GM19328 (cell line): ENCODE data around the gene CCDC30.

Source experiments
- ATAC-seq: cut with Tn5 transposase; IDR thresholded peaks from one replicate; pipeline ENCODE4 v1.9.1; 2021; ENCODE audit warnings: mild to moderate bottlenecking, moderate library complexity; ENCODE audit not compliant: unreplicated experiment

CCDC30 gene

GRCh38 chr1:42462828-42463763 is at the start of gene CCDC30:
CCDC30 (plus strand) TSS chr1:42463286; CDS start chr1:42480552, 17,266 bp downstream.
- peak; percentile 99 for ATAC-seq

GRCh38 chr1:42414551-42415496 is 48.3 kb upstream of the CCDC30 start:
- no peak for ATAC-seq

- no peak for ATAC-seq
These were observed 45.9 kb upstream of the CCDC30 start for GRCh38 chr1:42417166-42417565.

GRCh38 chr1:42418516-42418915 is 44.6 kb upstream of the CCDC30 start:
- no peak for ATAC-seq

- no peak for ATAC-seq
These were observed 43.8 kb upstream of the CCDC30 start for GRCh38 chr1:42419126-42419821.

GRCh38 chr1:42420121-42420520 is 43.0 kb upstream of the CCDC30 start:
- no peak for ATAC-seq

- ATAC-seq = no peak
These were observed 42.0 kb upstream of the CCDC30 start for GRCh38 chr1:42420911-42421585.

GRCh38 chr1:42422737-42423136 is 40.3 kb upstream of the CCDC30 start:
- ATAC-seq = no peak

GRCh38 chr1:42423681-42424080 is 39.4 kb upstream of the CCDC30 start:
- no peak for ATAC-seq

GRCh38 chr1:42424201-42424600 is 38.9 kb upstream of the CCDC30 start:
- no peak for ATAC-seq

GRCh38 chr1:42427240-42427639 is 35.8 kb upstream of the CCDC30 start:
- ATAC-seq = no peak

GRCh38 chr1:42429603-42430002 is 33.5 kb upstream of the CCDC30 start:
- no peak for ATAC-seq

- no peak for ATAC-seq
These were observed 32.6 kb upstream of the CCDC30 start for GRCh38 chr1:42430286-42431135.

GRCh38 chr1:42431514-42431913 is 31.6 kb upstream of the CCDC30 start:
- ATAC-seq = no peak

- no peak for ATAC-seq
These were observed 30.4 kb upstream of the CCDC30 start for GRCh38 chr1:42432714-42433113.

GRCh38 chr1:42433369-42433768 is 29.7 kb upstream of the CCDC30 start:
- ATAC-seq = no peak

- no peak for ATAC-seq
These were observed 28.7 kb upstream of the CCDC30 start for GRCh38 chr1:42434340-42434739.

GRCh38 chr1:42439940-42440339 is 23.1 kb upstream of the CCDC30 start:
- no peak for ATAC-seq

- ATAC-seq = no peak
These were observed 20.4 kb upstream of the CCDC30 start for GRCh38 chr1:42442662-42443061.
